Stomach (tissue), 4 donors: Measurements from ENCODE around the gene DPF1.

Experiments
- CTCF ChIP-seq, 7 experiments: fragments of 450-650 bp in 4 of 7; fragments of 200-600 bp in 3 of 7; sonication (generic) in 3 of 7; IDR thresholded peaks; one replicate each; pipeline ENCODE4 v1.5.1; 2016 to 2019; ENCODE audit warnings: antibody characterized with exemption in 7 of 7, control low read depth in 2 of 7, mild to moderate bottlenecking in 1 of 7
- POLR2A ChIP-seq, 4 donors: fragments of 450-650 bp; IDR thresholded peaks; one replicate each; pipeline ENCODE4 v1.6.1; 2016; ENCODE audit warnings: antibody characterized with exemption in 4 of 4, control low read depth in 2 of 4, mild to moderate bottlenecking in 1 of 4, moderate library complexity in 1 of 4

- TF ChIP-seq POLR2A (IDR thresholded peaks at IDR 0.05): no peak
- no peak for TF ChIP-seq CTCF (IDR thresholded peaks at IDR 0.05)
Measured at GRCh38 chr19:38245826-38246498, 21.9 kb upstream of the DPF1 start.
